Heart left ventricle (tissue), 16 donors: ENCODE measurements around the gene MCM3AP. TPM values are rescaled to one million over a fixed set of nuclear protein-coding genes. Genes with fewer than 3 reads are reported as not detected.

Source experiments
- ATAC-seq, 4 donors: fragments of 200-7000 bp; cut with Tn5 transposase; one replicate each; pipeline ENCODE4 v1.9.1; 2020 to 2022; ENCODE audit warnings: moderate library complexity in 4 of 4, mild to moderate bottlenecking in 3 of 4, moderate number of reproducible peaks in 1 of 4
- DNase-seq, 5 donors: peaks; one replicate each; pipeline ENCODE4 v3.0.0-alpha.2; 2020
- H3K27ac ChIP-seq, 12 donors: fragments of 200-600 bp; sonication (generic) in 4 of 12; one replicate each; pipeline versions ENCODE4 v1.5.0 to v1.8.0; 2016 to 2022; ENCODE audit warnings: mild to moderate bottlenecking in 2 of 12
- H3K27me3 ChIP-seq, 9 donors: fragments of 200-600 bp; sonication (generic) in 2 of 9; one replicate each; pipeline versions ENCODE4 v1.5.1 to v1.8.0; 2016 to 2022; ENCODE audit warnings: mild to moderate bottlenecking in 3 of 9
- H3K36me3 ChIP-seq, 9 donors: fragments of 200-600 bp; sonication (generic) in 2 of 9; one replicate each; pipeline versions ENCODE4 v1.5.0 to v1.8.0; 2018 to 2022; ENCODE audit warnings: mild to moderate bottlenecking in 2 of 9
- H3K4me1 ChIP-seq, 12 donors: fragments of 200-600 bp; sonication (generic) in 4 of 12; one replicate each; pipeline versions ENCODE4 v1.5.0 to v1.8.0; 2016 to 2022; ENCODE audit warnings: mild to moderate bottlenecking in 3 of 12
- H3K4me3 ChIP-seq, 12 donors: fragments of 200-600 bp; sonication (generic) in 4 of 12; one replicate each; pipeline versions ENCODE4 v1.5.0 to v1.8.0; 2017 to 2022; ENCODE audit warnings: mild to moderate bottlenecking in 9 of 12, moderate library complexity in 4 of 12
- H3K9me3 ChIP-seq, 12 donors: fragments of 200-600 bp; sonication (generic) in 4 of 12; one replicate each; pipeline versions ENCODE4 v1.5.0 to v1.8.0; 2016 to 2022; ENCODE audit warnings: mild to moderate bottlenecking in 1 of 12
- POLR2A ChIP-seq, 2 donors: fragments of 450-650 bp; IDR thresholded peaks; one replicate each; pipeline ENCODE4 v1.6.1; 2017; ENCODE audit warnings: antibody characterized with exemption in 2 of 2, mild to moderate bottlenecking in 2 of 2, moderate library complexity in 2 of 2
- whole genome bisulfite sequencing, 4 donors: extraction: QIAGEN DNeasy Blood & Tissue Kit in 2 of 4; methylation state at CpG; one replicate each; pipeline versions ENCODE4 v1.1.5 to v1.1.7; 2013 to 2018; 5-methylcytosine and 5-hydroxymethylcytosine counted together
- intact Hi-C, 10 donors: fragments of 100-400 bp; cut with DNase I; formaldehyde crosslinking; loops; one replicate each; pipeline versions ENCODE4 v1.11.1 to v1.14.2; 2022
- polyA plus RNA-seq, 2 donors: library from polyadenylated mRNA; stranded (reverse); fragments of 200-250 nt; gene quantifications; one replicate each; pipeline ENCODE4 v1.2.3, GENCODE V29; 2013
- total RNA-seq, 9 donors: library from RNA; depleted of rRNA in 2 of 9; stranded (reverse); fragments of >200 nt in 2 of 9; fragmentation: NEBNext Ultra II Directional in 3 of 9; extraction: Animal tissue kit (Norgen Biotek cat#: 25700) in 3 of 9; gene quantifications; one replicate each; pipeline versions ENCODE4 v1.1.0 to v1.2.4, GENCODE V29; 2016 to 2023
- TF ChIP-seq, protein P1 (sequence below), 12 donors: fragments of 200-600 bp; sonication (generic) in 4 of 12; IDR thresholded peaks; one replicate each; pipeline versions ENCODE4 v1.5.0 to v1.8.0; 2018 to 2022; ENCODE audit warnings: antibody characterized with exemption in 12 of 12, mild to moderate bottlenecking in 5 of 12
- donor health status: ischemic (EF 13 %, LVEDD 7.1; RV severe dilation, severe dysfunction).
- donor health status: healthy with polysubstance abuse.
- donor health status: DM: no; HTN: yes; CAD: no.
- donor health status: DM: no; HTN: no; CAD: no.
- donor health status: ischemic (EF 25% LVEDD 6.9; RV normal size, moderate dysfunction).
- donor health status: ischemic (EF 25% LVEDD 5.7; RV mildly dilated, moderate dysfunction).
- donor health status: healthy.
- donor health status: DM: yes; HTN: yes; CAD: no.
- donor health status: ischemic (EF 35%, LVEDD 5.7; RV mildly dilated, moderate dysfunction).
- donor health status: nonischemic (EF 11% LVEDD 7.7; RV severe dilation, severe dysfunction).
- donor health status: DM: yes; HTN: yes; CAD: no.
- donor health status: PGD.
- donor health status: ischemic (EF 29% LVEDD 5.4; RV normal size, mild dysfunction).
- donor health status: nonischemic (EF 23%, LVEDD 6.1; RV moderate dilation, normal function).

The MCM3AP gene
- total and polyA plus RNA-seq, 11 donors: 24.5 to 69.8 (median 55.3) TPM

DNA sequence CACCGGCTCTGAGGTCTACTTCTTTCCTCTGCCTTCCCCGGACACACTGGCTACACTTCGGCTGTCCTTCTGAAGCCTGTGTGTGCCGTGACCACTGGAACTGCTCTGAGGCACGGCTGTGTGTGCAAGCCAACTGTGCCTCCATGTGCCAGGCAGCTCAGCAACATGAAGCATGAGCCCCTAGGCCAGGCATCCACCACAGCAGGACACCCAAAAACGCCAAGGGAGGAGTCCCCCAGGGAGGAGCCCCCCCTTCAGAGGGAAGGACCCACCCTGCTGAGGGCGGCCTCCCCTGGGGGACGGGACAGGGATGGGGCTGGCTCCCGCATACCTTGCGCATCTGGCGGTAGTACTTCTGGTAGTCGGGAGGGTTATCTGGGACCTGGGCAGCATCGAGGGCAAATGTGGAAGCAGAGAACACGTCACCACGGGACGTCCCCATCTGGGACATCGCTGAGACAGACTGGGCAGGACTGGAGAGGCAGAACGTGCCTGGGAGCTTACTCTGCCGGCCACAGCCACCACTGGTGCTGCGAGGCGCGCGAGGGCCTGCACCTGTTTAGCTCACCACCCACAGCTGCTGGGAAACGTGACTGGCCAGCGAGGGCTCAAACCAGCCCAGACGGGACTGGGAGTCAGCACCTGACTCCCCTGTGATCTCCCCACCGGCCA lies 77.4 kb downstream of the MCM3AP start:
- Histone ChIP-seq H3K4me3 (no peak overlapping the region), H3K9me3 (no peaks in the 10 kb centered on the region), H3K27me3 (no peaks in the 10 kb centered on the region), H3K36me3 (peaks cover 0 to 93% (median 78%) of the 10 kb centered on the region in 9 donors), H3K27ac (no peak overlapping the region), H3K4me1 (peaks cover 0 to 1% (median 0%) of the 10 kb centered on the region in 12 donors)
- no peak for TF ChIP-seq POLR2A (IDR thresholded peaks at IDR 0.05)
- TF ChIP-seq, protein P1, sequence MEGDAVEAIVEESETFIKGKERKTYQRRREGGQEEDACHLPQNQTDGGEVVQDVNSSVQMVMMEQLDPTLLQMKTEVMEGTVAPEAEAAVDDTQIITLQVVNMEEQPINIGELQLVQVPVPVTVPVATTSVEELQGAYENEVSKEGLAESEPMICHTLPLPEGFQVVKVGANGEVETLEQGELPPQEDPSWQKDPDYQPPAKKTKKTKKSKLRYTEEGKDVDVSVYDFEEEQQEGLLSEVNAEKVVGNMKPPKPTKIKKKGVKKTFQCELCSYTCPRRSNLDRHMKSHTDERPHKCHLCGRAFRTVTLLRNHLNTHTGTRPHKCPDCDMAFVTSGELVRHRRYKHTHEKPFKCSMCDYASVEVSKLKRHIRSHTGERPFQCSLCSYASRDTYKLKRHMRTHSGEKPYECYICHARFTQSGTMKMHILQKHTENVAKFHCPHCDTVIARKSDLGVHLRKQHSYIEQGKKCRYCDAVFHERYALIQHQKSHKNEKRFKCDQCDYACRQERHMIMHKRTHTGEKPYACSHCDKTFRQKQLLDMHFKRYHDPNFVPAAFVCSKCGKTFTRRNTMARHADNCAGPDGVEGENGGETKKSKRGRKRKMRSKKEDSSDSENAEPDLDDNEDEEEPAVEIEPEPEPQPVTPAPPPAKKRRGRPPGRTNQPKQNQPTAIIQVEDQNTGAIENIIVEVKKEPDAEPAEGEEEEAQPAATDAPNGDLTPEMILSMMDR (IDR thresholded peaks at IDR 0.05): no peak
- intact Hi-C loops: no loop called here
- 91 to 93% (median 91%) methylated on average over 22 to 27 of the region's 27 CpGs for WGBS, 4 donors
- peak in 1 of 5 donors; percentile 40 for DNase-seq
- ATAC-seq: no peak

DNA sequence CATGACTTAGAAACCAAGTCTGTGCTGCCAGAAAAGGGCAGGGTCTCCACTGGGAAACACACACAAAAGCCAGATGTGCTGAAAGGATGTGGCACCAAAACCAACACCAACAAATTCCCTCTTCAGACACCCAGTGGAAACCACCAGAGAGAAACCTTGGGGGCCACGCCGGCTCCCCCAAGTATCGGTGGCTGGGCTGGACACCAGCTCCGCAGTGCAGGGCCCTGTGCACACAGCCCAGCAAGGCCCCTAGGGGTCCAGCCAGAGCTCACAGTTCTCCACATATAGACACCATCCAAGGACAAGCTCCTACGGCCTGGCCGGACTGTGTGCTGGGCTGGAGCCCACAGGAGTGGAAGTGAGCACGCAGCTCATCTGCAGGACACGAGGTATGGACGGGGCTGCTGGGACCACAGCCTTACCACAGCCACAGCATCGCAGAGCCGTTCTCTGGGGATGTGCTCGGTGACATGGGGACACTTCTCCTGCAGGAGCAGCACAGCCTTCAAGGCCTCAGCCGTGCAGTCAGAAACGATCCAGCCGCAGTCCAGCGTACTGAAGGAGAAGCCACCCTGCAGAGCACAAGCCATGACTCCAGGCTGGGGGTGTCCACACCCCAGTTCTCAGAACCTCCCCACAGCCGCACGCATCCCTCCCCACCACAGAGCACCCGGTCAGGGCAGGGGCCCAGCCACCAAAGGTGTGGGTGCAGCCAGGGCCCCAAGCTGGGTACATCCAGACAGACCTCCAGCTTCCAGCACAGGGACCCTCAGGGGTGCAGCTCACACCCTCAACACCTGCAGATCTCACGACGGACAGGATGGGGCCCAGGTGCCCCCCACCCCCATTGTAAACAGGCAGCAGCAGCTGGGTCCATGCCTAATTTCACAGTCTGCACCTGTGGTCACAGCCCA lies 78.1 kb downstream of the MCM3AP start:
- ATAC-seq: no peak
- no peaks in the 10 kb centered on the region for H3K9me3 ChIP-seq
- peaks cover 0 to 92% (median 78%) of the 10 kb centered on the region in 9 donors for H3K36me3 ChIP-seq
- no peaks in the 10 kb centered on the region for H3K27me3 ChIP-seq
- peaks cover 0 to 8% (median 0%) of the 10 kb centered on the region in 12 donors for H3K4me1 ChIP-seq
- H3K4me3 ChIP-seq: no peak overlapping the region
- intact Hi-C loops: no loop called here
- no peak overlapping the region for H3K27ac ChIP-seq
- WGBS, 4 donors: 92 to 96% (median 95%) methylated on average over 14 to 21 of the region's 21 CpGs
- peak in 1 of 5 donors; percentile 57 for DNase-seq
- TF ChIP-seq POLR2A (IDR thresholded peaks at IDR 0.05): no peak
- TF ChIP-seq, protein P1 (IDR thresholded peaks at IDR 0.05): no peak

DNA sequence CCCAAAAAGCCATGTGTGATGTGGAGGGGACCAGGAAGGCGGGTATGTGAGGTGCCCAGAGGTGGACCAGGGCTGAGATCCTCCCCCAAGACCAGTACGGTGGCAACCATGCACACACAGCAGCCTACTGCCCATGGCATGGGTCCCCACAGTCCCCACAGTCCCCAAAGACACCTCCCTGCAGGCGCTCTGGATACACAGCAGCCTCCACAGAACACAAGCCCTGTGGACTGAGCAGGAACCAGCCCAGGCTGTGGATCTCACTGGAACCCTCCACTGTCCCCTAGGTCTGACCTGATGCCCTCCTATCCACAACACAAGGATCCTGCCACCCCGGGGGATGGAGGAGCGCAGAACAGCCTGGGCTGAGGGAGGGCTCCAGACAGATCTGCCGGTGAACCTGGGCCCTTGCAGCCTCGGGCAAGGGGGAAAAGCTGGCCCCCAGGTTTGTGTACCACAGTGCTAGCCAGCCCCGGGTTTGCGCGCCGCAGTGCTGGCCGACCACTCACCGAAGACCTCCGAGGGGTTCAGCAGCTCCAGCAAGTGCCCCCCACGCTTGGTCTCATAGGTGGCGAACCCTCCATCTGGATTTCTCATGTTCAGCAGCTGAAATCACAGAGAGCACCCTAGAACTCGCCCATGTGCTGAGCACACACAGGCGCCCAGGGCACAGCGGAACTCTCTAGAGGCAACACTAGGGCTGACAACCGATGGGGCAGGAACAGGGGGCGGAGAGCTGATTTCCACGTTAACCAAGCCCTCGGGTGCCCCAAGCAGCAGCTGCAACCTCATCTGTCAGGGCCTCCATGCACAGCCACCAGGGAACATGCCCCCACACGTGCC lies 79.0 kb downstream of the MCM3AP start:
- ATAC-seq (peak in 1 of 4 donors; percentile 21), DNase-seq (peak in 1 of 5 donors; percentile 55)
- H3K4me1 ChIP-seq: peaks cover 0 to 8% (median 0%) of the 10 kb centered on the region in 12 donors
- no peaks in the 10 kb centered on the region for H3K27me3 ChIP-seq
- TF ChIP-seq, protein P1 (IDR thresholded peaks at IDR 0.05): no peak
- no peak for TF ChIP-seq POLR2A (IDR thresholded peaks at IDR 0.05)
- no peak overlapping the region for H3K4me3 ChIP-seq
- peaks cover 0 to 86% (median 76%) of the 10 kb centered on the region in 9 donors for H3K36me3 ChIP-seq
- H3K9me3 ChIP-seq: no peaks in the 10 kb centered on the region
- intact Hi-C loops: no loop called here
- WGBS, 4 donors: 93 to 98% (median 94%) methylated on average over 9 to 24 of the region's 24 CpGs
- no peak overlapping the region for H3K27ac ChIP-seq
